Testis (tissue), 2 donors: ENCODE results near the gene IGSF1.

Experiments
- POLR2A ChIP-seq: fragments of 450-650 bp; IDR thresholded peaks from one replicate; pipeline ENCODE4 v1.6.1; 2017; ENCODE audit warnings: antibody characterized with exemption, mild to moderate bottlenecking, moderate library complexity
- TF ChIP-seq, protein P1 (sequence below), 3 experiments: fragments of 450-650 bp in 2 of 3; fragments of 200-600 bp in 1 of 3; sonication (generic) in 1 of 3; IDR thresholded peaks; one replicate each; pipeline ENCODE4 v1.5.1; 2016 to 2019; ENCODE audit warnings: antibody characterized with exemption in 3 of 3, mild to moderate bottlenecking in 2 of 3, moderate library complexity in 1 of 3

- no peak for TF ChIP-seq POLR2A
- TF ChIP-seq, protein P1, sequence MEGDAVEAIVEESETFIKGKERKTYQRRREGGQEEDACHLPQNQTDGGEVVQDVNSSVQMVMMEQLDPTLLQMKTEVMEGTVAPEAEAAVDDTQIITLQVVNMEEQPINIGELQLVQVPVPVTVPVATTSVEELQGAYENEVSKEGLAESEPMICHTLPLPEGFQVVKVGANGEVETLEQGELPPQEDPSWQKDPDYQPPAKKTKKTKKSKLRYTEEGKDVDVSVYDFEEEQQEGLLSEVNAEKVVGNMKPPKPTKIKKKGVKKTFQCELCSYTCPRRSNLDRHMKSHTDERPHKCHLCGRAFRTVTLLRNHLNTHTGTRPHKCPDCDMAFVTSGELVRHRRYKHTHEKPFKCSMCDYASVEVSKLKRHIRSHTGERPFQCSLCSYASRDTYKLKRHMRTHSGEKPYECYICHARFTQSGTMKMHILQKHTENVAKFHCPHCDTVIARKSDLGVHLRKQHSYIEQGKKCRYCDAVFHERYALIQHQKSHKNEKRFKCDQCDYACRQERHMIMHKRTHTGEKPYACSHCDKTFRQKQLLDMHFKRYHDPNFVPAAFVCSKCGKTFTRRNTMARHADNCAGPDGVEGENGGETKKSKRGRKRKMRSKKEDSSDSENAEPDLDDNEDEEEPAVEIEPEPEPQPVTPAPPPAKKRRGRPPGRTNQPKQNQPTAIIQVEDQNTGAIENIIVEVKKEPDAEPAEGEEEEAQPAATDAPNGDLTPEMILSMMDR (IDR thresholded peaks at IDR 0.05) = no peak
Observed at GRCh38 chrX:131331152-131331551, 42.0 kb upstream of the IGSF1 start.
